Kasumi-1 (cell line): ENCODE data around the gene PINLYP.
A peak's percentile ranks its signal among the peaks of the same experiment; 100 is the strongest.

Experiments used
- DNase-seq, 2 experiments: peaks; one replicate each; lab custom pipeline; 2025; lab: John Stamatoyannopoulos, UW

PINLYP gene

GRCh38 chr19:43606569-43607229, 31.1 kb downstream of the PINLYP start:
- DNase-seq = no peak

- no peak for DNase-seq
These were observed 31.9 kb downstream of the PINLYP start for GRCh38 chr19:43607238-43608205.

GRCh38 chr19:43609872-43610271, 34.3 kb downstream of the PINLYP start:
- DNase-seq = no peak

- DNase-seq = no peak
These were observed 34.9 kb downstream of the PINLYP start for GRCh38 chr19:43610493-43610892.

- no peak for DNase-seq
These were observed 36.2 kb downstream of the PINLYP start, which contains the start of gene SRRM5 for GRCh38 chr19:43611788-43612187. Gene SRRM5 (plus strand): TSS chr19:43612088. CDS start chr19:43612122, 34 bp downstream.

GRCh38 chr19:43612374-43612773, 36.8 kb downstream of the PINLYP start:
- no peak for DNase-seq

- no peak for DNase-seq
These were observed 40.7 kb downstream of the PINLYP start for GRCh38 chr19:43616306-43616705.

GRCh38 chr19:43616954-43617353, 41.4 kb downstream of the PINLYP start:
- DNase-seq = no peak

GRCh38 chr19:43618921-43619261, 43.3 kb downstream of the PINLYP start:
- DNase-seq = peak; percentile 68 to 81

GRCh38 chr19:43619262-43620060, 43.9 kb downstream of the PINLYP start, which contains the start of gene ZNF428:
Gene ZNF428 (minus strand): TSS chr19:43619629. CDS start chr19:43614304, 5,325 bp downstream.
- peak; percentile 81 to 88 for DNase-seq

GRCh38 chr19:43620061-43621001, 44.7 kb downstream of the PINLYP start:
- no peak for DNase-seq

- no peak for DNase-seq
These were observed 46.5 kb downstream of the PINLYP start for GRCh38 chr19:43622070-43622469.

GRCh38 chr19:43622956-43623355, 47.4 kb downstream of the PINLYP start:
- no peak for DNase-seq

GRCh38 chr19:43623889-43624670, 48.5 kb downstream of the PINLYP start:
- DNase-seq = no peak

GRCh38 chr19:43624933-43625332, 49.3 kb downstream of the PINLYP start:
- DNase-seq = no peak

GRCh38 chr19:43625918-43626579, 50.4 kb downstream of the PINLYP start:
- peak in 1 of 2 experiments; percentile 30 for DNase-seq

GRCh38 chr19:43626838-43627237, 51.2 kb downstream of the PINLYP start:
- no peak for DNase-seq

GRCh38 chr19:43628646-43629326, 53.2 kb downstream of the PINLYP start:
- no peak for DNase-seq

- DNase-seq = no peak
These were observed 55.9 kb downstream of the PINLYP start for GRCh38 chr19:43631491-43631890.
